Erythroblast (primary cell): Measurements from ENCODE around the gene MT1B.

Source experiments
- DNase-seq, 2 experiments: peaks; one replicate each; lab custom pipeline; 2025; lab: John Stamatoyannopoulos, UW
- GATA1 ChIP-seq: IDR thresholded peaks from 2 replicates; pipeline ENCODE4 v1.6.1; 2011; ENCODE audit warnings: low read depth, mild to moderate bottlenecking, control low read depth, low read length, moderate library complexity
- POLR2A ChIP-seq: IDR thresholded peaks from 2 replicates; pipeline ENCODE4 v1.6.1; 2011; ENCODE audit warnings: mild to moderate bottlenecking, low read length

MT1B gene

DNA sequence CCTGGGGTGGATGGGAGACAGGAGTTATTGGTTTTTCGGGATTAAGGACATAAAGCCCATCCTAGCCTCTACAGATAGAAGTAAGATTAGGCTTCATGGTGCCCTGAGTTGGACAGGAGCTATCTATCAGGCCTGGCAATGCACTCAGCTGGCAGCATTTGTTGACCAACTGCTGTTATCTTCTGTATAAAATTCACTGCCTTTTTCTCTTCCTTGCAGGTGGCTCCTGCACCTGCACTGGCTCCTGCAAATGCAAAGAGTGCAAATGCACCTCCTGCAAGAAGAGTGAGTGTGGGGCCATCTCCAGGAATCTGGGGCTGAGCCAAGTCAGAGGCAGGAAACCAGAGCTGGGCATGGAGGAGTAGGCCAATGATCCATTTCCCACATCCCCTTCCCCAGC lies 12.6 kb upstream of the MT1B start:
- no peak for DNase-seq
- TF ChIP-seq GATA1 (no peak), POLR2A (no peak)

DNA sequence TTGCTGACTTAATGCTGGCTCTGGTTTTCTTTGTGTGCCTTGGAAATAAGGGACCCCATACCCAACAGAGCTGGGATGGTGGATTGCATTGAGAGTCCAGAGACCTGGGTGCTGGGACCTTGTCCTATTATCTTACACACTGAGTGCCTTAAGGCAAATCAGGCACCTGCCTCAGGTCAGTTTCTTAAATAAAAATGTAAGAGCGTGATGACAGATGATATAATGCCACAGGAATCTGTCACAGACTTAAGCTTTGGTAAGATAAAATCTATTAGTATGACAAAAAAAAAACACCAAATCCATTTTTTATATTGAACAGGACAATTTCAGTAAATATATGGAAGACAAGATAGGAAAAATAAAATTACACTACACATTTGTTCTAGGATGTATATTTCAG lies 11.6 kb upstream of the MT1B start:
- TF ChIP-seq POLR2A: no peak
- no peak for TF ChIP-seq GATA1
- DNase-seq: no peak

DNA sequence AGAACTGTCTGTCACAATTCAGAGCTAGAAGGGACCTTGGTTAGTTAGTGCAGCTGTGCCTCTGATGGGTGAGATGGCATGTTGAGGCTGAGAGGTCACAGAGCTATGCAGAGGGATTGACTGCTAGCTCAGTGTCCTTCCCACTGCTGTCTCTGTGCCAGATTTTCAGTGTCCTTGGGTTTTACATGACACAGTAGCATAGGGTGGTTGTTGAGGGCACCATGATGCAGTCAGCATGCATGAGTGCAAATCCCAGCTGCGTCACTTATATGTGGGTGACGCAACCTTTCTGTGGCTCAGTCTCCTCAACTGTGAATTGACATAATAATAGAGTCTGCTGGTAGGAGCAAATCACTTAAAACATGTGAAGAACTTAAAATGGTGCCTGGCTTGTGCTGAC lies 10.5 kb upstream of the MT1B start:
- DNase-seq: no peak
- TF ChIP-seq POLR2A (no peak), GATA1 (no peak)

DNA sequence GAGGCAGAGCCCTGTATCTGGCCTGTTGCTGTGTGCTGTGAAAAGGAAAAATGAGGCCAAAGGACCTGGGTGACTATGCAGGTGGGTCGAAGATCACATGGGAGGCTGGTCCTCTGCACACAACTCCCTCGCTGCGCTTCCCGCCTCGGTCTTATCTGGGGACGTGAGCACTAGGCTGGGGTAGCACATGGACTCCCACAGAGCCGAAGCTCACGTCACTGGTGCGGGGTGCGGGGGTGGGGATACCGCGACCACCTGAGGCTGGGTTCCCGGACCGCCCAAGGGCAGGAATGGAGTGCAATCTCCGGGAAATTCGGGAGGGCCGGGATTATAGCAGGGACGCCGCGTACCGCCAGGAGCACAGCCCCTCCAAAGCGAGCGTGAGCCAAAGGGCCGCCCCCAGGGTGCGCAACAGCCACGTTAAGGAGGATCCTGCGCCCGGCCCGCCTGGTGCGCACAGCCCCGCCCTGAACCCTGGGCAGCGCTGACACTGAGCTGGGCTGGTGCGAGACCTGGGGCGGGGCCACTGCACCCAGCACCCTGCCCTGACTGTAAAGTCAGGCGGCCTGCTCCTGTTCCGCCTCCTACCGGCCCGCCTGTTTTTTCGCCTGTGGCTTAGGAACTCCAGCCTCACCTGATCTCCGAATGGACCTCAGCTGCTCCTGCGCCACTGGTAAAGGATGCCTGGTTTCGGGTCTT lies 8.5 kb upstream of the MT1B start:
- DNase-seq: peak; percentile 65
- TF ChIP-seq POLR2A (no peak), GATA1 (no peak)

DNA sequence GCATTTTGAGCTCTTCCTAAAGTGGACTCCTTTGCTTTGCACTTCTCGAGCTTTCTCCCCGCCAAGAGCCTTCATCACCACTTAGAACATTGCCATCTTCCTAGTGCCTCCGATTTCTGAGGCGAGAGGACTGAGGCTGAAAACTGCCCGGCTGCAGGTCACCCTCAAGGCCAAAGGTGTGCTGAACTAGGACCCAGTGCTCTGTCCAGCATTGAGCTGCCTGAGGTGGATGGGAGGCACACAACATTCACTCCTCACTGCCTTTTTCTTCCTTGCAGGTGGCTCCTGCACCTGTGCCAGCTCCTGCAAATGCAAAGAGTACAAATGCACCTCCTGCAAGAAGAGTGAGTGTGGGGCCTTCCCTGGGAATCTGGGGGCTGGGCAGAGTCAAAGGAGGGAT lies 7.9 kb upstream of the MT1B start:
- TF ChIP-seq POLR2A (no peak), GATA1 (no peak)
- DNase-seq: no peak

DNA sequence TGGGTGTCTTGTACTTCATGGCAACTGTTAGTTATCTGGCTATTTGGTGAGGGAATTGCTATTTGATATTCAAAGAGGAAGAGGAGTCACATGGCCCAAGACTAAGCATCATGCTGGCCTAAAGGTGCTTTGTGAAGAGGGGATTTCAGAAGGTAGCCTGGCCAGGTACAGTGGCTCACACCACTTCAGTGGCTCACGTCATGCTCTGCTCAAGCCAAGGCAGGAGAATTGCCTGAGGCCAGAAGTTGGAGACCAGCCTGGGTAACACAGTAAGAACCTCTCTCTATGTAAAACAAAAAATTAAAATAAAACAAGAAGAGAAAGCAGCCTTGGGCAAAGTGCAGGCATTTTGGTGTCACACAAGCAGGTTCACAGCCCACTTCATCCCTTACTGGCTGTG lies 6.4 kb upstream of the MT1B start:
- no peak for DNase-seq
- no peak for TF ChIP-seq POLR2A
- no peak for TF ChIP-seq GATA1

DNA sequence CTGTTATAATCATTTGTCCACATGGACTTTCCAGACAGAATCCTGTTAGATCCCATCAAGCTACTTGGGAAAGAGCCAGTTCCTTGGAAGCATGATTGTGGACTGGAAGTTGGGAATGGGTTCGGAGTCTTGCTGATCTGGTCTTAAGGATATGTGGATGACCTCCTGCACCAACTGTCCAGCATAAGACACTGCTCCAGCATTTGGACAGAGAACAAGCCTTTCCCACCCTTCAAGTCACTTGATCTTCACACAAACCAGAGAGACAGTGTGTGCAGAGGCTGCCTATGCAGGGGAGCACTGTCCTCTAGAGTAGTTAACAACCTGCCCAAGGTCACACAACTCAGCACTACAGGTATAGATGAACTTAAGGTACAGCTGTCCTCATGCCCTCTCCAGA lies 5.8 kb upstream of the MT1B start:
- DNase-seq: no peak
- TF ChIP-seq GATA1 (no peak), POLR2A (no peak)

DNA sequence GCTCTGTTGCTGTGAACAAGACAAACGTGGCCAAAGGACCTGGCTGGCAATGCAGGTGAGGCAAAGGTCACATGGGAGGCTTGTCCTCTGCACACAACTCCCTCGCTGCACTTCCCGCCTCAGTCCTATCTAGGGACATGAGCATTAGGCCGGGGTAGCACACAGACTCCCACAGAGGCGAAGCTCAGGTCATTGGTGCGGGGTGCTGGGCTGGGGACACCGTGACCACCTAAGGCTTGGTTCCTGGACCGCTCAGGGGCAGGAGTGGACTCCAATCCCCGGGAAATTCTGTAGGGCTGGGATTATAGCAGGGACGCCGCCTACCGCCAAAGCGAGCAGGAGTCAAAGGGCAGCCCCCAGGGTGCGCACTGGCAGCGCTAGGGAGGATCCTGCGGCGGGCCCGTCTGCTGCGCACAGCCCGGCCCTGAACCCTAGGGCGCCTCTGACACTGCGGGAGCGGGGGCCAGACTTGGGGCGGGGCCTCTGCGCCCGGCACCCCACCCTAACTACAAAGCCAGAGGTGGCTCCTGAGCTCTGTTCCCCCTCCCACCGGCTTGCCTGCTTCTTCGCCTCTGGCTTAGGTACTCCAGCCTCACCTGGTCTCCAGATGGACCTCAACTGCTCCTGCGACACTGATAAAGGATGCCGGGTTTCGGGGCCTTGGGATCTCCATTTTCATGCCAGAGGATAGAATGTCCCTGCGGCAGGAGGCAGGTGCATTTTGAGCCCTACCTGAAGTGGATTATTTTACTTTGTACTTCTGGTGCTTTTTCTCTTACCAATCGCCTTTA lies 3.9 kb upstream of the MT1B start:
- no peak for DNase-seq
- TF ChIP-seq GATA1 (no peak), POLR2A (no peak)

DNA sequence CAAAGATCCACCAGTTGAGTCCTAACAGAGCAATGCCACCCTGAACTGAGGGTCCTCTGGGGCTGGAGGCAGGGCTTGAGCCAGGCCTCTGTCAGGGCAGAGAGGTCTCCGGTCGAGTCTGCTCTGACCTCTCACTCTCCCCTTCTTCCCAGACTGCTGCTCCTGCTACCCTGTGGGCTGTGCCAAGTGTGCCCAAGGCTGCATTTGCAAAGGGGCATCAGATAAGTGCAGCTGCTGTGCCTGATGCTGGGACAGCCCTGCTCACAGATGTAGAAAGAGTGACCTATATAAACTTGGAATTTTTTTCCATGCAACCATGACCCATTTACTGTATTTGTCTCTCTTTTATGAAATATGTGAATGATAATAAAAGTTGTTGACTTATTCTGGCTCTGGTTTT lies 2.4 kb upstream of the MT1B start:
- no peak for DNase-seq
- TF ChIP-seq GATA1 (no peak), POLR2A (no peak)

DNA sequence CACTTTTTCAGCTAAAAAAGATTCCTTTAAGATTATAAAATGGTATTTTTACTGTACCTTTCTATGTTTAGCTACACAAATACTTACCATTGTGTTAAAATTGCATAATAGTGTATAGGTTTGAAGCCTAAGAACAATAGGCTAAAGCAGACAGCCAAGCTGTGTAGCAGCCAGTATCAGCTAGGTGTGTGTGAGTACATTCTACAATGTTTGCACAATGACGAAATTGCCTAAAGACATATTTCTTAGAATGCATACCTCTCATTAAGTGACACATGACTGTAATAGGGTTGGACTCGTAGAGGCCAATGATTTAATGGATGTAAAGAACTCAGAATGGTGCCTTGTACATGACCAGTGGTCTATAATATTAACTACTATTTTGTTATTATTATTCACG lies 1.9 kb upstream of the MT1B start:
- DNase-seq: no peak
- TF ChIP-seq POLR2A (no peak), GATA1 (no peak)

DNA sequence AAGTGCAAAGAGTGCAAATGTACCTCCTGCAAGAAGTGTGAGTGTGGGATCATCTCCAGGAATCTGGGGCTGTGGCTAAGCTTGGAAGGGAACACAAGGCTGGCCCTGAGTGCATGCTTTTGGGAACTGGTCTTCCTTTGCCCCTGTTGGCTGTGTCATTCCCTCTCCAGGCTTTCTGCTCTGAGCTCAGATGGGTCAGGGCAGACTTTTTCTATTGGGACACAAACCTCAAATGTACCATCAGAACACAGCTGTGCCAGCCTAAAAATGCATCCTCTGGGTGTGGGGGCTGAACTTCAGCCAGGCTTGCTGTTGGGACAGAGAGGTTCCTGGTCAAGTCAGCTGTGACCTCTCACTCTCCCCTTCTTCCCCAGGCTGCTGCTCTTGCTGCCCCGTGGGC lies 914 bp downstream of the MT1B start:
- TF ChIP-seq POLR2A: no peak
- no peak for DNase-seq

DNA sequence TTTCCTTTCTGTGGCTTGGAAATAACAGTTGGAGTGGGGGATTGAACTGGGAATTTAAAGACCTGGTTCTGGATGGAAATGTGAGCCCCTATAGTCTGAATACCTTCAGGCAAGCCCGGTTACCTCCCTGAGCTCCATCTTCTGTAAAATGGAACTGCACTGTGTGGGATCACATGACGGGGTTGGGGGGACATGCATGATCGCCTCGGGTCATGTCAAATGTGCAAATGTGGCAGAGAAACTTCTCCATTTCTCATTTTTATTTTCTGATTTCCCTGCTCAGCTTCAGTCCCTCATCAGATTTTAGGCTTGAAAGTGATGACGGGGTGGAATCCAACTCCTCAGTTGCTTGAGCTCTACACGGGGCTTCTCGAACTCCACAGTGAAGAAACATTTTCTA lies 1.5 kb downstream of the MT1B start:
- TF ChIP-seq GATA1 (no peak), POLR2A (no peak)

DNA sequence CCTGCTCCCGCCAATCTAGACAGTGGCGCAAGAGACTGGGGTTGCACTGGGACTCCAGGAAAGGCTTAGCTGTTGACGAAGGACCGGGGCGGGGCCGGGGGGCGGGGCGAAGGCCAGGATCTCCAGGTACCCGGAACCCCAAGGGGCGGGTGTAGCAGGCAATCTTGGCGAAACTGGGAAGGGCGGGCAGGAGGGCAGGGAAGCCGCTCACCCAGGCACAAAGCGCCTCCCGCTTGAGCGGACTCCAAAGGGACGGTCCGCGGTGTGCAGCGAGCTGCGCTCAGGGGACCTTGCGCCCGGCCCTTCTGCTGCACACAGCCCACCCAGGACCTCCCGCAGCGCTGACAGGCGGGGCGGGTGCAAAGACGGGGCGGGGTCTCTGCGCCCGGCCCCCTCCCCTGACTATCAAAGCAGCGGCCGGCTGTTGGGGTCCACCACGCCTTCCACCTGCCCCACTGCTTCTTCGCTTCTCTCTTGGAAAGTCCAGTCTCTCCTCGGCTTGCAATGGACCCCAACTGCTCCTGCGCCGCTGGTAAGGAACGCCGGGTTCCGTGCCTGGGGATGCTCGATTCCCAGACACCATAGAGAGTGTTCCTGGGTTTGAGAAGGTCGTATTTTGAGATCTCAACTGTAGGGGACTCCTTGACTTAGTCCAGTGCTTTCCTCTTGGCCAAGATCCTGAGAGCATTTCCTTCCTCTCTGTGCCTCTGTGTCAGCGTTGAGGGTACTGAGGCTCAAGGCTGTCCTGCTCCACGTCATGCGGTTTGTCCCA lies 6.1 kb downstream of the MT1B start, which contains the start of gene MT1F:
Gene MT1F, plus strand, starts transcription at position 405 of the 772 bp plus-strand sequence. Its CDS starts 100 bp downstream, at position 505.
- DNase-seq: peak; percentile 9 to 33
- TF ChIP-seq GATA1 (no peak), POLR2A (no peak)

More for the DNA sequence above, 1.5 kb downstream of the MT1B start:
- no peak for DNase-seq

DNA sequence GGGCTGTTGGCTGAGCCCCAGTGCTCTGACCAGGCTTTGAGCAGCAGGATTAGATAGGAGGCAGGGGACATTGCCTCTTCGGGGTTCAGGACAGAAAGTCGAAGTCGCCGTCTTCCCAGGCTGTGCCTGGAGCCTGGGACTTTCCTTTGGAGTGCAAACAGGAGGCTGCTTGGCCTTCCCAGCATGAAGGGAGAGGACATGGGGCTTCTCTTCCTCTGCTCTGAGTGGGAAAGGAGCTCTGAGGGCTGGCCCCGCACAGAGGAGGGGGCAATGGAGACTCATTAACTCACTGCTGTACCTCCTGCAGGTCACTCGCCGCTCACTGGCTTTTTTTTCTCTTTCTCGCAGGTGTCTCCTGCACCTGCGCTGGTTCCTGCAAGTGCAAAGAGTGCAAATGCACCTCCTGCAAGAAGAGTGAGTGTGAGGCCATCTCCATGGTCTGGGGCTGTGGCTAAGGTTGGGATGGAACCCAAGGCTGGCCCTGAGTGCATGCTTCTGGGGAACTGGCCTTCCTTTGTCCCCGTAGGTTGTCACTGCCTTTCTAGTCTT lies 6.7 kb downstream of the MT1B start:
- no peak for TF ChIP-seq POLR2A
- no peak for TF ChIP-seq GATA1
- DNase-seq: no peak
